Right lobe of liver (tissue), 6 donors: Measurements from ENCODE around the gene EFCAB12. TPM values are rescaled to one million over a fixed set of nuclear protein-coding genes. Genes with fewer than 3 reads are reported as not detected.

Experiments
- ATAC-seq, 4 donors: fragments of 200-7000 bp; cut with Tn5 transposase; one replicate each; pipeline ENCODE4 v1.9.1; 2020; ENCODE audit warnings: mild to moderate bottlenecking in 4 of 4, moderate library complexity in 4 of 4
- DNase-seq, 3 donors: peaks; one replicate each; pipeline ENCODE4 v3.0.0-alpha.2; 2020
- H3K27ac ChIP-seq, 3 donors: fragments of 200-600 bp; one replicate each; pipeline ENCODE4 v1.8.0; 2022
- H3K27me3 ChIP-seq, 2 donors: fragments of 200-600 bp; one replicate each; pipeline ENCODE4 v1.8.0; 2022
- H3K36me3 ChIP-seq, 4 donors: fragments of 200-600 bp; sonication (generic) in 1 of 4; one replicate each; pipeline versions ENCODE4 v1.5.1 to v1.8.0; 2017 to 2022; ENCODE audit warnings: control low read depth in 1 of 4
- H3K4me1 ChIP-seq, 4 donors: fragments of 200-600 bp; sonication (generic) in 1 of 4; one replicate each; pipeline versions ENCODE4 v1.5.1 to v1.8.0; 2017 to 2022; ENCODE audit warnings: control low read depth in 1 of 4
- H3K4me3 ChIP-seq, 3 donors: fragments of 200-600 bp; one replicate each; pipeline ENCODE4 v1.8.0; 2022
- H3K9me3 ChIP-seq, 4 donors: fragments of 200-600 bp; sonication (generic) in 1 of 4; one replicate each; pipeline versions ENCODE4 v1.5.1 to v1.8.0; 2017 to 2022; ENCODE audit warnings: control low read depth in 1 of 4
- CTCF ChIP-seq, 4 donors: fragments of 200-600 bp in 3 of 4; fragments of 450-650 bp in 1 of 4; IDR thresholded peaks; one replicate each; pipeline versions ENCODE4 v1.5.1 to v1.8.0; 2016 to 2022; ENCODE audit warnings: antibody characterized with exemption in 4 of 4, mild to moderate bottlenecking in 2 of 4
- POLR2A ChIP-seq: fragments of 450-650 bp; IDR thresholded peaks from one replicate; pipeline ENCODE4 v1.6.1; 2017; ENCODE audit warnings: antibody characterized with exemption, mild to moderate bottlenecking
- WGBS: methylation state at CpG from one replicate; pipeline ENCODE4 v1.1.6; 2018; ENCODE audit warnings: low coverage, low lambda C conversion rate; ENCODE audit not compliant: insufficient coverage; ENCODE audit errors: missing lambda C conversion rate; 5-methylcytosine and 5-hydroxymethylcytosine counted together
- intact Hi-C, 2 donors: fragments of 100-400 bp; cut with DNase I; formaldehyde crosslinking; loops; one replicate each; pipeline versions ENCODE4 v1.11.2 to v1.14.1; 2022
- total RNA-seq, 6 experiments: library from RNA; depleted of rRNA in 2 of 6; stranded (reverse); fragments of >200 nt in 2 of 6; fragmentation: NEBNext Ultra II Directional in 3 of 6; extraction: Animal tissue kit (Norgen Biotek cat#: 25700) in 3 of 6; gene quantifications; one replicate each; pipeline versions ENCODE4 v1.1.0 to v1.2.4, GENCODE V29; 2016 to 2023
- donor health status: DM: no; HTN: yes; CAD: no.
- donor health status: DM: no; HTN: no; CAD: no.
- donor health status: DM: no; HTN: no; CAD: no.
- donor health status: DM: no; HTN: yes; CAD: no.
- donor health status: DM: no; HTN: yes; CAD: no.

The EFCAB12 gene
- total RNA-seq, 6 experiments from 2014 or later: 0.26 to 4.7 (median 2.0) TPM

- ATAC-seq (no peak), DNase-seq (no peak)
- intact Hi-C loops: no loop called here
- Histone ChIP-seq H3K9me3 (no peaks in the 10 kb centered on the region), H3K36me3 (peaks cover 0 to 26% (median 12%) of the 10 kb centered on the region in 4 donors), H3K4me3 (peak overlapping the region in 1 of 3 donors; percentile 52), H3K4me1 (peaks cover 0 to 49% (median 9%) of the 10 kb centered on the region in 4 donors), H3K27ac (peak overlapping the region; percentile 30 to 51 (median 38)), H3K27me3 (no peaks in the 10 kb centered on the region)
- 82% methylated on average over 3 of the region's 3 CpGs for WGBS
- TF ChIP-seq CTCF (IDR thresholded peaks at IDR 0.05) (no peak), POLR2A (no peak)
Observed at GRCh38 chr3:129429080-129429451, 630 bp upstream of the EFCAB12 start.

- TF ChIP-seq POLR2A: no peak
- TF ChIP-seq CTCF (IDR thresholded peaks at IDR 0.05): no peak
- intact Hi-C loops: no loop called here
- H3K27me3 ChIP-seq: no peaks in the 10 kb centered on the region
- no peak overlapping the region for H3K27ac ChIP-seq
- H3K9me3 ChIP-seq: no peaks in the 10 kb centered on the region
- peaks cover 0 to 42% (median 7%) of the 10 kb centered on the region in 4 donors for H3K4me1 ChIP-seq
- WGBS: 22% methylated on average over 6 of the region's 8 CpGs
- peaks cover 0 to 18% (median 12%) of the 10 kb centered on the region in 4 donors for H3K36me3 ChIP-seq
- no peak for DNase-seq
- peak overlapping the region; percentile 25 to 52 (median 46) for H3K4me3 ChIP-seq
- ATAC-seq: no peak
Observed at GRCh38 chr3:129428007-129428375, 445 bp downstream of the EFCAB12 start.

- Histone ChIP-seq H3K27ac (peak overlapping the region in 1 of 3 donors; percentile 43), H3K36me3 (peaks cover 0 to 2% (median 0%) of the 10 kb centered on the region in 4 donors), H3K9me3 (no peaks in the 10 kb centered on the region), H3K4me3 (no peak overlapping the region), H3K4me1 (peaks cover 0 to 28% (median 0%) of the 10 kb centered on the region in 4 donors), H3K27me3 (no peaks in the 10 kb centered on the region)
- ATAC-seq (peak in 2 of 4 donors; percentile 27 to 36), DNase-seq (no peak)
- no peak for TF ChIP-seq POLR2A
- TF ChIP-seq CTCF (IDR thresholded peaks at IDR 0.05): no peak
- 51% methylated on average over 2 of the region's 2 CpGs for WGBS
- intact Hi-C loops: no loop called here
Observed at GRCh38 chr3:129425619-129426018, 2.8 kb downstream of the EFCAB12 start.

GRCh38 chr3:129425213-129425612 lies 3.2 kb downstream of the EFCAB12 start:
- 83% methylated on average over 3 of the region's 3 CpGs for WGBS
- Histone ChIP-seq H3K27ac (peak overlapping the region in 1 of 3 donors; percentile 43), H3K36me3 (no peaks in the 10 kb centered on the region), H3K9me3 (no peaks in the 10 kb centered on the region), H3K4me1 (peaks cover 0 to 28% (median 0%) of the 10 kb centered on the region in 4 donors), H3K27me3 (no peaks in the 10 kb centered on the region), H3K4me3 (no peak overlapping the region)
- no peak for TF ChIP-seq CTCF (IDR thresholded peaks at IDR 0.05)
- TF ChIP-seq POLR2A: no peak
- DNase-seq: no peak
- ATAC-seq: no peak
- intact Hi-C loops: no loop called here
